ENCODE data around the gene GNG2. TPM values are rescaled to one million over a fixed set of nuclear protein-coding genes. Genes with fewer than 3 reads are reported as not detected.
"Not testable (repeated sequence)": the region's sequence is repeated elsewhere in the genome, so short reads cannot be mapped to it uniquely, and the experiment has no call there.

Gene GNG2
- total and polyA plus RNA-seq, 5 experiments from 2014 or later, result 57.8 to 172 (median 115) TPM

- DNase-seq (peak in 7 of 10 donors; percentile 12 to 53 (median 37)), ATAC-seq (peak; percentile 85 to 95)
- POLR2A ChIA-PET, result interaction anchor here (0.6 to 1.0 kb wide), 4 partner anchors 9 to 37 kb away, joined by 3 to 4 read pairs (median 4); no protein-coding TSS in a partner anchor
- Mint-ChIP-seq H3K27ac (peak overlapping the region in 9 of 10 donors; percentile 44 to 95 (median 84)), H3K27me3 (no peaks in the 10 kb centered on the region), H3K4me1 (peaks cover 24 to 87% (median 61%) of the 10 kb centered on the region in 4 donors), H3K36me3 (peaks cover 12 to 40% (median 32%) of the 10 kb centered on the region in 3 donors), H3K4me3 (peak overlapping the region in 7 of 10 donors; percentile 1 to 52 (median 11)), H3K9me3 (peaks cover 0 to 23% (median 10%) of the 10 kb centered on the region in 9 donors)
Measured at GRCh38 chr14:51901475-51902024, 41.1 kb downstream of the GNG2 start.

DNA sequence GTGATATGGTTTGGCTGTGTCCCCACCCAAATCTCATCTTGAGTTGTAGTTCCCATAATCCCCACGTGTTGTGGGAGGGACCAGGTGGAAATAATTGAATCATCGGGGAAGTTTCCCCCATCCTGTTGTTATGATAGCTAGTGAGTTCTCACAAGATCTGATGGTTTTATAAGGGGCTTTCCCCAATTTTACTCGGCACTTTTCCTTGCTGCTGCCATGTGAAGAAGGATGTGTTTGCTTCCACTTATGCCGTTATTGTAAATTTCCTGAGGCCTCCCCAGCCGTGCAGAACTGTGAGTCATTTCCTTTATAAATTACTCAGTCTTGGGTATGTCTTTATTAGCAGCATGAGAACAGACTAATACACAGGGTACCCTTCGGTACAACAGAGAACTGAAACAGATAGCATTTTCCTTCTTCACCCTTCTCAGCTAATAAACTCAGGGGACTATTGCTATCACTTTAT lies 45.3 kb downstream of the GNG2 start:
- DNase-seq (peak in 6 of 10 donors; percentile 8 to 38 (median 26)), ATAC-seq (peak; percentile 47 to 52)
- H3K9me3 Mint-ChIP-seq, result peaks cover 0 to 23% (median 10%) of the 10 kb centered on the region in 9 donors
- H3K27ac Mint-ChIP-seq, result peak overlapping the region; percentile 72 to 91 (median 84)
- peak overlapping the region in 8 of 10 donors; percentile 22 to 70 (median 42) for H3K4me3 Mint-ChIP-seq
- peaks cover 17 to 46% (median 34%) of the 10 kb centered on the region in 3 donors for H3K36me3 Mint-ChIP-seq
- peaks cover 20 to 80% (median 44%) of the 10 kb centered on the region in 4 donors for H3K4me1 Mint-ChIP-seq
- H3K27me3 Mint-ChIP-seq, POLR2A ChIA-PET: not testable (repeated sequence)

- DNase-seq, result no peak
- Mint-ChIP-seq H3K27ac (peak overlapping the region in 4 of 10 donors; percentile 24 to 65 (median 42)), H3K27me3 (no peaks in the 10 kb centered on the region), H3K36me3 (peaks cover 17 to 43% (median 43%) of the 10 kb centered on the region in 3 donors), H3K4me3 (no peak overlapping the region), H3K4me1 (peaks cover 26 to 89% (median 58%) of the 10 kb centered on the region in 4 donors), H3K9me3 (peaks cover 0 to 23% (median 9%) of the 10 kb centered on the region in 9 donors)
- POLR2A ChIA-PET, result no interaction called here
- no peak for ATAC-seq
Measured at GRCh38 chr14:51908086-51908485, 47.7 kb downstream of the GNG2 start.

GRCh38 chr14:51912112-51912786 lies 51.8 kb downstream of the GNG2 start:
- ATAC-seq (no peak), DNase-seq (no peak)
- POLR2A ChIA-PET, result no interaction called here
- Mint-ChIP-seq H3K4me3 (peak overlapping the region in 1 of 10 donors; percentile 4), H3K4me1 (peaks cover 31 to 89% (median 80%) of the 10 kb centered on the region in 4 donors), H3K9me3 (peaks cover 0 to 6% (median 0%) of the 10 kb centered on the region in 9 donors), H3K27ac (peak overlapping the region in 7 of 10 donors; percentile 31 to 75 (median 70)), H3K36me3 (peaks cover 5 to 55% (median 23%) of the 10 kb centered on the region in 3 donors), H3K27me3 (no peaks in the 10 kb centered on the region)

DNA sequence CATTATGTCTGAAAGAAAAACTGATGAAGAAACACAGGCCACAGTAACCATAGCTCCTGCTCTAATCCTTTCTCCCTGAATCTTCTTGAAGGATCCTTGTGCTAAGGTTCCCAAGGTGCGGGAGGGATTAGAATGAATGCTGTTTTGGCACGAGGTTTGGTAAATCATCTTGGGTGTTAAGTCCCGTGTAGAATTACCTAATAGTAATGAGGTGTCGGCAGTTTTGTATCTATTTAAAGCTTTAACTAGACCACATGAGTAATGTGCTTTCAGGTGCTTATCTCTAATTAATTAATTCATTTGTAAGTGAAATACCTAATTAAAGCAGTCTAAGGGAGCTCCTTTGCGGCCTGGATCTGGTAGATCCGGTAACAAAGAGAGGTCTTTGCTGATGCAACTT lies 53.9 kb downstream of the GNG2 start:
- Mint-ChIP-seq H3K27me3 (no peaks in the 10 kb centered on the region), H3K4me1 (peaks cover 29 to 85% (median 76%) of the 10 kb centered on the region in 4 donors), H3K9me3 (peaks cover 0 to 6% (median 0%) of the 10 kb centered on the region in 9 donors), H3K36me3 (peaks cover 5 to 56% (median 26%) of the 10 kb centered on the region in 3 donors), H3K4me3 (no peak overlapping the region), H3K27ac (peak overlapping the region in 6 of 10 donors; percentile 12 to 71 (median 38))
- DNase-seq (no peak), ATAC-seq (no peak)
- POLR2A ChIA-PET, result no interaction called here

DNA sequence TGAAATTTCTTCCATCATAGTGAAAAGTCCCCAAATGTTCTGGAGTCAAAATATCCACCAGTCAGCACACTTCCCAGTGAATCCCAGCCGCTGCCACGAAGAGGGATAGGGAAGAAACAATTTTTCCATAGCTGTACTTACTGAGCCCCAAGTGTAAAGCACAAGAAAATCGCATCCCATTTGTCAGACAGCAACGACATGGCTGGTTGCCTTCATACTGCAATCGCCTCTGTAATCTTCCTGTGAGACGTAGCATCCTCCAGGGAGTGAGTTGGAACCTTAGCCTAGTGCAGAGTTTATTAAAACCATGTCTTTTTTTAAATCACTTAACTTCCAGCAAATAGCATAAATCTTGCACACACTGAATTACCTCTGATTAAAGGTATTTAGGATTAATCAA lies 56.8 kb downstream of the GNG2 start:
- Mint-ChIP-seq H3K27me3 (no peaks in the 10 kb centered on the region), H3K36me3 (peaks cover 0 to 49% (median 21%) of the 10 kb centered on the region in 3 donors), H3K4me1 (peaks cover 25 to 83% (median 74%) of the 10 kb centered on the region in 4 donors), H3K9me3 (no peaks in the 10 kb centered on the region), H3K4me3 (no peak overlapping the region), H3K27ac (peak overlapping the region in 5 of 10 donors; percentile 13 to 90 (median 47))
- no peak for ATAC-seq
- POLR2A ChIA-PET, result no interaction called here
- no peak for DNase-seq

DNA sequence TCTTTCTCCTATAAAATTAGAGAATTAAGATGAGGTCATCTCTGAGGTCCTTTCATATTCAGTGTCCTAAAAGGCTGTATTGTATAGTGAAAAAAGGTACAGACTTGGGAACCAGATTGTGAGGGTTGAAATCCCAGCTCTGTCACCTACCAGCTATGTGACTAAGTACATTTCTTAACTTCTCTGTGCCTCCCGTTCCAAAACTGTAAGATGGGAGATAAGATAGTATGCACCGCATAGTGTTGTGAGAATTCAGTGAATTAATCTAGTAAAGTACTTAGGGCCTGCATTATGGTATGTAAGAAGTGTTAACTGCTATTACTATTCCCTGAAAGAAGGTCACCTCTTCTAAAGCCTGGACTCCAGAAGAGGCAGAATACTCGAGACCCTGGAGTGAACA lies 60.6 kb downstream of the GNG2 start:
- no peaks in the 10 kb centered on the region for H3K27me3 Mint-ChIP-seq
- POLR2A ChIA-PET, result no interaction called here
- no peak overlapping the region for H3K4me3 Mint-ChIP-seq
- DNase-seq (no peak), ATAC-seq (no peak)
- H3K27ac Mint-ChIP-seq, result peak overlapping the region in 7 of 10 donors; percentile 19 to 72 (median 46)
- H3K4me1 Mint-ChIP-seq, result peaks cover 30 to 74% (median 62%) of the 10 kb centered on the region in 4 donors
- no peaks in the 10 kb centered on the region for H3K9me3 Mint-ChIP-seq
- H3K36me3 Mint-ChIP-seq, result peaks cover 0 to 35% (median 15%) of the 10 kb centered on the region in 3 donors

DNA sequence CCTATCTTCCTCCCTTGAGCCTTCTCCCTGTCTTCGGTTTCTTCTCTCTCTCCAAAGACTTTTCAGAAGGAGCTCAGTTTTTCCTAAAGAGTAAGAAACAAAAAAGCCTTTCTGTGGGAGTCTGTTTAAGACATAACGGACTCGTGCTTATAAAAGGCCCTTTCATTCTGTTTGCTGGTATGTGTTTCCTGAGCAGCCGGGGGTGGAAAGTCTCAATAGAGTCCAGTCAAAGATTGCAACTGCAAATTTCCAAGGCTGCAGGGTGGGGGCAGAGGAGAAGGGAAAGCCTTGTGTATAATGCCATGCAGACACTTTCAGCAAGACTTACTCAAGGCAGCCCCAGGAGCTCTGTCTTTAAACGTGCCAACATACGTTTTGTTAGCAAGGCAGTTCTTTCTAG lies 62.2 kb downstream of the GNG2 start:
- POLR2A ChIA-PET, result no interaction called here
- Mint-ChIP-seq H3K4me1 (peaks cover 27 to 73% (median 55%) of the 10 kb centered on the region in 4 donors), H3K4me3 (peak overlapping the region in 6 of 10 donors; percentile 7 to 52 (median 26)), H3K36me3 (peaks cover 0 to 32% (median 17%) of the 10 kb centered on the region in 3 donors), H3K27me3 (no peaks in the 10 kb centered on the region), H3K9me3 (no peaks in the 10 kb centered on the region), H3K27ac (peak overlapping the region; percentile 24 to 84 (median 66))
- DNase-seq, result no peak
- ATAC-seq, result peak in 1 of 2 donors; percentile 24

- Mint-ChIP-seq H3K27ac (peak overlapping the region in 7 of 10 donors; percentile 1 to 63 (median 15)), H3K27me3 (no peaks in the 10 kb centered on the region), H3K4me3 (no peak overlapping the region), H3K4me1 (peaks cover 26 to 79% (median 68%) of the 10 kb centered on the region in 4 donors), H3K9me3 (no peaks in the 10 kb centered on the region), H3K36me3 (peaks cover 0 to 36% (median 10%) of the 10 kb centered on the region in 3 donors)
- POLR2A ChIA-PET, result no interaction called here
- no peak for DNase-seq
- ATAC-seq, result peak in 1 of 2 donors; percentile 12
Measured at GRCh38 chr14:51924600-51924999, 64.2 kb downstream of the GNG2 start.

GRCh38 chr14:51925980-51926379 lies 65.6 kb downstream of the GNG2 start:
- POLR2A ChIA-PET, result no interaction called here
- Mint-ChIP-seq H3K27me3 (no peaks in the 10 kb centered on the region), H3K9me3 (no peaks in the 10 kb centered on the region), H3K4me3 (no peak overlapping the region), H3K27ac (peak overlapping the region in 4 of 10 donors; percentile 13 to 54 (median 28)), H3K4me1 (peaks cover 30 to 83% (median 71%) of the 10 kb centered on the region in 4 donors), H3K36me3 (peaks cover 3 to 27% (median 15%) of the 10 kb centered on the region in 3 donors)
- ATAC-seq, result no peak
- no peak for DNase-seq

DNA sequence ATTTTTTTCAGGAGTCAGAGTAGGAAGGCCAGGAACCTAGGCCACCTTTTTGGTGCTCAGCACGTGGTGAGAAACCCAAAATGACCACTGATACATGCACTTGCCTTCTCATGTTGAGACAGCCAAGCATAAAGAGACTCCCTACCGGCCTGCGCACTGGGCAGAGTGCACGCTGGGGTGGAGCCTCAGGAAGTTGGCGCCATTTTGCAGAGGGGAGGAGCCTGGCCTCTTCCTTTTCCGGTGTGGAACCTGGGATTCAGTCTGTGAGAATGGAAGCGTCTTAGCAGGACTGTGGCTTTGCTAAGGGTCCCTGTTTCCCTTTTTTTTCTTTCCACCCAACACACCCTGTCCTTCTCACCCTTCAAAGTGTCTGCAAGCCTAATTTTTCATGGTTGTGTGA lies 66.0 kb downstream of the GNG2 start:
- Mint-ChIP-seq H3K4me3 (no peak overlapping the region), H3K4me1 (peaks cover 35 to 83% (median 71%) of the 10 kb centered on the region in 4 donors), H3K9me3 (peaks cover 0 to 4% (median 0%) of the 10 kb centered on the region in 9 donors), H3K36me3 (peaks cover 7 to 30% (median 15%) of the 10 kb centered on the region in 3 donors), H3K27ac (peak overlapping the region in 4 of 10 donors; percentile 13 to 70 (median 48)), H3K27me3 (no peaks in the 10 kb centered on the region)
- DNase-seq (no peak), ATAC-seq (no peak)
- POLR2A ChIA-PET, result no interaction called here

DNA sequence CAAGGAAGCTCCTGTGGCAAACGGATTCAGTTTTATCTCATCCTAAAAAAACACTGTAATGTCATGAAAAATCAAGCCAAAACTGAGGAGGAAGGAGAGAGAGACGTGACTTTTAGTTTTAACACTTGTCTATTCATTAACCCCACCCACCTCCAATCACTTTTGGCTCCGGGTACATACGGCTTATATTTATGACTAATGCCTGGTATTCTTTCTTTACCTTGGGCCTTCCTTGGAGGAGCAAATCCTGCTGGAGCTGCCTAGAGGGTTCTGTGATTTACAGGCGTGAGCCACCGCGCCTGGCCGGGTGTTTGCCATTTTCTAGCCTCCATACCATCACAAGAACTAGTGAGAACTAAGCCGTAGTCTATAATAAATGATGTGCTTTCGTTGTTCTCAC lies 68.2 kb downstream of the GNG2 start:
- Mint-ChIP-seq H3K4me1 (peaks cover 34 to 80% (median 70%) of the 10 kb centered on the region in 4 donors), H3K36me3 (peaks cover 9 to 38% (median 17%) of the 10 kb centered on the region in 3 donors), H3K9me3 (peaks cover 0 to 4% (median 0%) of the 10 kb centered on the region in 9 donors), H3K27ac (peak overlapping the region in 6 of 10 donors; percentile 45 to 80 (median 63)), H3K4me3 (peak overlapping the region in 2 of 10 donors; percentile 16 to 17), H3K27me3 (no peaks in the 10 kb centered on the region)
- ATAC-seq (no peak), DNase-seq (no peak)
- POLR2A ChIA-PET, result interaction anchor here (0.7 kb wide), 1 partner anchor 26 kb away, joined by 4 read pairs; no protein-coding TSS in a partner anchor

Data from naive thymus-derived CD8-positive, alpha-beta T cell (primary cell).